ENCODE results near the gene CDKN2B.

Gene CDKN2B

DNA sequence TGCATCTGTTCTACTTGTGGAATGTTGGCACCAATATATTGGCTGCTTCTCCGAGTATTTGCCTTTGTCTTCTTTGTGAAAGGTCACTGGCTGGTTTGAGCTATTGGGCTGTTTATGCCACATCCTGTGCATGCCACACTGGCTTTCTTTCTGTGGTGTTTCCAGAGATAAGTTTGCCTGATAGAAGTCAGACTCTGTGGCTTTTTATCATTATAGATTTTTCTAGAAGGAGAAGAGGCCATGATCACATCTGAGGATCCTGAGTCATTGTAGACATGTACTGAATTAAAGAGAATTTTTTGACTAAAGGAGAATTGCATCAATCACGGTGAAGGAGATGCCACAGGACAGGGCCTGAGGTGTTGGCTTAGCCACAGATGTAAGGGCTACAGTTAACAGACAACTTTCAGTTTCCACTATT, 26.5 kb upstream of the CDKN2B start:
- DNase-seq (ENCODE audit: low read depth) = no peak
- H3K4me3 ChIP-seq (ENCODE audit: low read depth, low read length) = no peak overlapping the region
- TF ChIP-seq MYC (IDR thresholded peaks at IDR 0.05; ENCODE audit: low read depth, low read length) (no peak), POLR2A (IDR thresholded peaks at IDR 0.05; ENCODE audit: extremely low read depth, insufficient read length) (no peak)
- TF ChIP-seq, protein P1, sequence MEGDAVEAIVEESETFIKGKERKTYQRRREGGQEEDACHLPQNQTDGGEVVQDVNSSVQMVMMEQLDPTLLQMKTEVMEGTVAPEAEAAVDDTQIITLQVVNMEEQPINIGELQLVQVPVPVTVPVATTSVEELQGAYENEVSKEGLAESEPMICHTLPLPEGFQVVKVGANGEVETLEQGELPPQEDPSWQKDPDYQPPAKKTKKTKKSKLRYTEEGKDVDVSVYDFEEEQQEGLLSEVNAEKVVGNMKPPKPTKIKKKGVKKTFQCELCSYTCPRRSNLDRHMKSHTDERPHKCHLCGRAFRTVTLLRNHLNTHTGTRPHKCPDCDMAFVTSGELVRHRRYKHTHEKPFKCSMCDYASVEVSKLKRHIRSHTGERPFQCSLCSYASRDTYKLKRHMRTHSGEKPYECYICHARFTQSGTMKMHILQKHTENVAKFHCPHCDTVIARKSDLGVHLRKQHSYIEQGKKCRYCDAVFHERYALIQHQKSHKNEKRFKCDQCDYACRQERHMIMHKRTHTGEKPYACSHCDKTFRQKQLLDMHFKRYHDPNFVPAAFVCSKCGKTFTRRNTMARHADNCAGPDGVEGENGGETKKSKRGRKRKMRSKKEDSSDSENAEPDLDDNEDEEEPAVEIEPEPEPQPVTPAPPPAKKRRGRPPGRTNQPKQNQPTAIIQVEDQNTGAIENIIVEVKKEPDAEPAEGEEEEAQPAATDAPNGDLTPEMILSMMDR (IDR thresholded peaks at IDR 0.05; ENCODE audit: low read depth, low read length) = no peak
- TF ChIP-seq, protein P2, sequence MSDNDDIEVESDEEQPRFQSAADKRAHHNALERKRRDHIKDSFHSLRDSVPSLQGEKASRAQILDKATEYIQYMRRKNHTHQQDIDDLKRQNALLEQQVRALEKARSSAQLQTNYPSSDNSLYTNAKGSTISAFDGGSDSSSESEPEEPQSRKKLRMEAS (IDR thresholded peaks at IDR 0.05; ENCODE audit: low read depth, low read length) = no peak

DNA sequence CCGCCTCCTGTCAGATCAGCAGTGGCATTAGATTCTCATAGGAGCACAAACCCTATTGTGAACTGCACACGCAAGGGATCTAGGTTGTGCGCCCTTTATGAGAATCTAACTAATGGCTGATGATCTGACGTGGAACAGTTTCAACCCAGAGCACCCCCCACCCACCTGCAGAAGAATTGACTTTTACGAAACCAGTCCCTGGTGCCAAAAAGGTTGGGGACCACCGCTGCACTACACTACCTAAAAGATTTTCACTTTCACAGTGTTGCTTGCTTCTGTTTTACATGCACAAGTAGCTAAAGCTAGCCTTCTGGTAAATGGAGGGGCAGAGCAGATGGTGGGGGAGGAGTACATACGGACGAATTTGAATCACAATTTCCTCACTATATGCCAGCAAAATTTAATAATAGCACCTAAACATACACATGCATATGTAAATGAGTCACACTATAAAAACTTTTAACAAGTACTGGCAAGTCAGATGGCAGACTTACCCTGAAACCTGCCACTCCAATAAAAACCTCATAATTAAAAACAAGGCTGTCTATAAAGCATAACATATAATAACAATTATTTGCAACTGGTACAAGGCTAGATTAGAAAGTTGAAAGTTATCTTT, 24.0 kb upstream of the CDKN2B start:
- TF ChIP-seq, protein P2 (IDR thresholded peaks at IDR 0.05; ENCODE audit: low read depth, low read length) = no peak
- TF ChIP-seq, protein P1 (IDR thresholded peaks at IDR 0.05; ENCODE audit: low read depth, low read length) = no peak
- H3K4me3 ChIP-seq (ENCODE audit: low read depth, low read length) = no peak overlapping the region
- DNase-seq (ENCODE audit: low read depth) = no peak

DNA sequence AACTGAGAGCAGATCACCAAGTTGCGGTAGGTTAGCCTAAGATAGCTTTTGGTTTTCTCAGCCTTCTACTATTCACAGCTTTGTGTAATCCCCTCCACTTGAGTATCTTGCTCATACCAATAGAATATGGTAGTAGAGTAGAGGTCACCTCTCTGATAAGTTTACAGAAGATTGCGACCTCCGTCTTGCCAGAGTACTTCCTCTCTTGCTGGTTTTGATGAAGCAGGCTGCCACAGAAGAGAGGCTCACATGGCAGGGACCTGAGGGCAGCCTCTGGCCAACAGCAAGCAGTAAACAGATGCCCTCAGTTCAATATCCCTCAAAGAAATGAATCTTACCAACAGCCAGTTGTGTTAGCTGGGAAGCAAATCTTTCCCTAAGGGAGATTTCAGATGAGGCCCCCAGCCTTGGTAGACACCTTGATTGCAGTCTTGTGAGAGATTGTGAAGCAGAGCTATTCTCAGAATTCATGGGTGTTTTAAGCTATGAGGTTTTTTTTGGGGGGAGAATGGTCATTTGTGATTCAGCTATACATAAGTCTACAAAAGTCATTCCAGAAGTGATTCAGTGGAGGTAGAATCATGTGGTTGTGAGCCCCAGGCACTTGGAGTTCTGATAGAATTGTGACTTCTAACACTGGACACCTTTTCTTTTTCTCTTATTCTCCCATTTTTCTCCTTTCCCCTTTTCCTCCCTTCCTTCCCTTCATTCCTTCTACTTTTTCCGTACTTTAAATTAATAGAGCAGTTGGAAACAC, 22.7 kb upstream of the CDKN2B start:
- TF ChIP-seq, protein P1 (IDR thresholded peaks at IDR 0.05; ENCODE audit: low read depth, low read length) = no peak
- TF ChIP-seq MYC (IDR thresholded peaks at IDR 0.05; ENCODE audit: low read depth, low read length) (no peak), POLR2A (IDR thresholded peaks at IDR 0.05; ENCODE audit: extremely low read depth, insufficient read length) (no peak)
- TF ChIP-seq, protein P2 (IDR thresholded peaks at IDR 0.05; ENCODE audit: low read depth, low read length) = no peak
- H3K4me3 ChIP-seq (ENCODE audit: low read depth, low read length) = no peak overlapping the region
- no peak for DNase-seq (ENCODE audit: low read depth)

DNA sequence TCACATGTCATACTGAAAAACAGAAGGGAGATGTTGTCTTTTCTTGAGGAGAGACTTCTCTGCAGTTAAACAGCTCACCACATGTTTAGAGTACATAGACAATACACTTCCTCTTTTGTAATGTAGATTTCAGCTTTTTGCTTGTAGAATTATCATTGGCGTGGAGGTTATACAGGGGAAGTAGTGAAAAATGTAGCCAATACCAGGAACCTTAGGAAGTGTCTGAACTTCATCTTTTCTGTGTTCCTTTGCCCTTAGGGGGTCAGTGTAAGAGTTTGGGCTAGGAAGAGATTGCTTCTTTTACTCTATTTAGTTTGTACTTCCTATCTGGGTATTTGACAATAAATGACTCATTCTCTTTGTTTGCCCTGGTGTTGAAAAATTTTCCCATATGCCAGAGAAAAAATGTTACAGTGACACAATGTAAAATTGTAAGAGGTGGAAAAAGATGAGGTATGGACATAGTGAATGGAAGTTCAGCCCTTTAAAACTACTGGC, 21.0 kb upstream of the CDKN2B start:
- TF ChIP-seq, protein P1 (IDR thresholded peaks at IDR 0.05; ENCODE audit: low read depth, low read length) = no peak
- TF ChIP-seq, protein P2 (IDR thresholded peaks at IDR 0.05; ENCODE audit: low read depth, low read length) = no peak
- TF ChIP-seq MYC (IDR thresholded peaks at IDR 0.05; ENCODE audit: low read depth, low read length) (no peak), POLR2A (IDR thresholded peaks at IDR 0.05; ENCODE audit: extremely low read depth, insufficient read length) (no peak)
- no peak overlapping the region for H3K4me3 ChIP-seq (ENCODE audit: low read depth, low read length)
- DNase-seq (ENCODE audit: low read depth) = no peak

DNA sequence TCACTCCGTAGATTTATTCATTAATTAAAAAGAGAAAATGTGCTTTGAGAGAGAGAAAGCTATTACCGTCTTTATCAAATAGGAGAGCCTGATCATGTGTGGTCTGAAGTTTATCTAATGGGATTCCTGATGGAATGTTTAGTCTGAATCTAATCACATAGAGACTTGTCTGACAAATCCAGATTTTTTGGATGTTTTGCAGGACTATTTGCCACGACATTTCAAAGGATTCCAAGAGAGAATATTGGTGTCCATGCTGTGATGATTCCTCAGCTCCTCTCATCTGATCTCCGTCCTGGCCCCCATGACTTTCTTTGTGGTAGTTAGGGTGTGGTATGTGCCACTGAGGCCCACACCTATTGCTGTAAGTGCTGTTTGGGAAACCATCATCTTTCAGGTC, 20.1 kb upstream of the CDKN2B start:
- no peak for DNase-seq (ENCODE audit: low read depth)
- no peak overlapping the region for H3K4me3 ChIP-seq (ENCODE audit: low read depth, low read length)
- TF ChIP-seq, protein P1 (IDR thresholded peaks at IDR 0.05; ENCODE audit: low read depth, low read length) = no peak
- TF ChIP-seq, protein P2 (IDR thresholded peaks at IDR 0.05; ENCODE audit: low read depth, low read length) = no peak
- TF ChIP-seq POLR2A (IDR thresholded peaks at IDR 0.05; ENCODE audit: extremely low read depth, insufficient read length) (no peak), MYC (IDR thresholded peaks at IDR 0.05; ENCODE audit: low read depth, low read length) (no peak)
